ENCODE data around the gene POU2F1.

Gene POU2F1

DNA sequence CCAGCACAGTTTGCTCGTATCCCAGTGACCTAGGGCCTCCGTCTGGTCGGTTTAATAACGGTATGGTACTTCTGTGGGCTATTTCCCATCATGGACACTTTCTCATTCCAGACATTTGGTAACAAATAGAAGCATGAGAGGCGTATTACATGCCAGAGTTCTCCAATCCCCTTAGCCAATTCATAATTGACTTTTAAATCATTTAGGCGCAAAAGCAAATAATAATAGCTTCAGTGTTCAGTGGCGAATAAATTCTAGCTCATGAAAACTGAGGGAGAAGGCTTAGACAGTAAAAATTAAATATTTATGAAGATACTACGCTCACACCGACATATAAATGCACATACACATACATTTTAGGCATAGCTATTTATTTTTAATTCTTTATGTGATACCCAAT, 247.1 kb downstream of the POU2F1 start:
- DNase-seq (ENCODE audit: low read depth) = no peak

DNA sequence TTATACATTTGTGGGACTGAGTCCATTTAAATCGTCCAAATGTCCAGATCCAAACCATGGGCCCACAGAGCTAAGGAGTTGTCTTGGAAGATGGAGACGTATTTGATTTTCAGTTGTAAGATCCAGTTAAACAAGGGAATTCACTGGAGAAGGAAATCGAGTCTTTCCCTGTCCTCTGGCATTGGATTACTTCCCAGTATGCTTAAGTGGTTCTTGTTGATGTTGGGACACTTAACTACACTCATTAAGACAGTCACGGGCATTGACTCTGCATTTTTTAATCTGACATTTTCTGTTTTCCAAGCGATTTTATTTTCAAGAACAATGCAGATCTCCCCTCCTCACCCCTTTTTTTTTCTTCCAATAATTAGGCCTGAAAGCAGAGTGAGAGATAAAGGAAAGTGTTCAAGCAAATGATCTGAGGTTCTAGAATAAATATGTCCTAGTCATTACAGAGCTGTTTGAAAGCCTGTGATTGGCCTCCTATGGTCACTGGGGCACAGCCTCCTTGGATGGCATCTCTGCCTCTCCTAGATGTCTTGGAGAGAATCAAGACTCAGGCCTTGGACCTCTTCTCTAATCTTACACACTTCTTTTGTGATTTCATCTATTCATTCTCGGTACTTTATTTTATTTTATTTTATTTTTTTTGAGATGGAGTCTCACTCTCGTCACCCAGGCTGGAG, 248.7 kb downstream of the POU2F1 start:
- DNase-seq (ENCODE audit: low read depth) = no peak

GRCh38 chr1:167471568-167471967, 250.9 kb downstream of the POU2F1 start:
- DNase-seq (ENCODE audit: low read depth) = no peak

DNA sequence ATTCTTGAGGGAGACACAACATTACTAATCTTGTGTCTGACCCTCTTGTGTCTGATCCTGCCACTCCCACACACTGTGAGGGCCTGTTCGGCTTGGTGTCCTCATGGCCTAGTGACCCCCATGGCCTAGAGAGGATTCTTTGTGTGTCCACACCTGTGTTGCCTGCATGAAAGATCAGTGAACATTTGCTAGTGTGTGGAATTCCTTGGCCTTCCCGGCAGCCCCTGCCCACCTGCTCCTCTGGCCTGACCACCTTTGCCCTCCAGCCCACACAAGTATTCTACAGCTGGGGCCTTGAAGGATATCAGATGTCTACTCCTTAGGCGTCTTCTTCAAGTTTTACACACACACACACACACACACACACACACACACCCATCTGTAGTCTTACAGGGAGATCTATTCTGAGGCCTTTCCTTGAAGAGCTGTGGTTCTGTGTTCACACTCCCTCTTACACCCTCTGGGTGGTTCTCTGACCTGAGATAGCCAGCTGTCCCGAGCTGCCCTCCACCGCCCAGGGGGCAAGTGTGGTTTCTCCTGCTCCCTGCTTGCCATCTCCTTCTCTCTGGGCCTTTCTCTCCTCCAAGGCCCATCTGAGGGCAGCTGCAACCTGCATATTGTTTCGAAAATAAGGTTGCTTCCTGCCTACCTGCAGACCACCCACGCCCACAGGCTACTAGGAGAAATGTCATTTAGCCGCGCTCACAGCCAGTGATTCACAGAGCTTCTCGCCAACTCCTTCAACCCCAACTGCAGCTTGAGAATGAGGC, 252.3 kb downstream of the POU2F1 start:
- no peak for DNase-seq (ENCODE audit: low read depth)

DNA sequence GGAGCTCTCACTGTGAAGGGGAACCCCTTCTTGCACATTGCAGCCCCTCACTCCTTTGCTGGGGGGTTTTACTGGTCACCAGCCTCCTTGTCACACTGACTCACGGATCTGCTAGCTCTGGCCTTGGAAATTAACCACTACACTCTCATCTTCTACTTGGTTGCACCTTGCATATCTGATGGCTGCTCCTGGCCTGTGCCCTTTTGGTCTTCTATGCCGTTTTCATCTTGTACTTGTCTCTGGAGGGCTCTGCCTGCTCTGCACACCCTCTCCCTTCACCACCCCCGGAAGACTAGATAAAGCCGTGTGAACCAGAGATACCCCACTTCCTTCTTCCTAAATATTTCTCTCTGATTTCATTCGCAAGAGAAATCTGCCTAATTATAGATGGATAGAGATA, 253.1 kb downstream of the POU2F1 start:
- DNase-seq (ENCODE audit: low read depth) = no peak

- DNase-seq (ENCODE audit: low read depth) = no peak
Measured at GRCh38 chr1:167474191-167474641, 253.5 kb downstream of the POU2F1 start.

- no peak for DNase-seq (ENCODE audit: low read depth)
Measured at GRCh38 chr1:167476061-167476460, 255.4 kb downstream of the POU2F1 start.
